Loucy (cell line): ENCODE measurements around the gene MIPEP.

Source experiments
- H2AFZ ChIP-seq: fragments of 200-600 bp; sonication (generic); 2 replicates; pipeline ENCODE4 v1.6.0; 2016; ENCODE audit warnings: antibody characterized with exemption, mild to moderate bottlenecking, low read length, moderate library complexity
- H3F3A ChIP-seq: fragments of 200-600 bp; 2 replicates; pipeline ENCODE4 v1.6.0; 2016; ENCODE audit warnings: antibody characterized with exemption, low read depth, mild to moderate bottlenecking
- H3K27me3 ChIP-seq: fragments of 200-600 bp; sonication (generic); 2 replicates; pipeline ENCODE4 v1.6.1; 2014; ENCODE audit warnings: low read length, mild to moderate bottlenecking; ENCODE audit not compliant: insufficient read depth, poor library complexity, severe bottlenecking
- H3K36me3 ChIP-seq: fragments of 200-600 bp; sonication (generic); 2 replicates; pipeline ENCODE4 v1.6.1; 2016; ENCODE audit warnings: low read length; ENCODE audit not compliant: insufficient read depth
- H3K4me1 ChIP-seq: fragments of 200-600 bp; sonication (generic); 2 replicates; pipeline ENCODE4 v1.5.1; 2014; ENCODE audit warnings: low read length, mild to moderate bottlenecking; ENCODE audit not compliant: insufficient read depth, poor library complexity, severe bottlenecking
- H3K4me2 ChIP-seq: fragments of 200-600 bp; sonication (generic); 2 replicates; pipeline ENCODE4 v1.6.0; 2014; ENCODE audit warnings: antibody characterized with exemption, low read length, low read depth, mild to moderate bottlenecking; ENCODE audit not compliant: poor library complexity, severe bottlenecking
- H3K4me3 ChIP-seq: fragments of 200-600 bp; sonication (generic); 2 replicates; pipeline ENCODE4 v1.5.1; 2014; ENCODE audit warnings: low read length, mild to moderate bottlenecking, mixed read lengths; ENCODE audit not compliant: poor library complexity, severe bottlenecking
- H3K79me2 ChIP-seq: fragments of 200-600 bp; sonication (generic); 2 replicates; pipeline ENCODE4 v1.6.1; 2014; ENCODE audit warnings: low read length; ENCODE audit not compliant: insufficient read depth
- H3K9ac ChIP-seq: fragments of 200-600 bp; sonication (generic); 2 replicates; pipeline ENCODE4 v1.6.0; 2014; ENCODE audit warnings: mild to moderate bottlenecking, low read depth, low read length, moderate library complexity; ENCODE audit not compliant: poor library complexity, severe bottlenecking
- H3K9me2 ChIP-seq: fragments of 200-600 bp; sonication (generic); replicated peaks from 2 replicates; pipeline ENCODE4 v1.6.1; 2016; ENCODE audit warnings: low read depth, low read length, mixed read lengths
- H3K9me3 ChIP-seq: fragments of 200-600 bp; sonication (generic); 2 replicates; pipeline ENCODE4 v1.6.1; 2014; ENCODE audit warnings: mild to moderate bottlenecking, antibody characterized with exemption, low read length, low read depth; ENCODE audit not compliant: insufficient read depth
- H4K20me1 ChIP-seq: fragments of 200-600 bp; sonication (generic); 2 replicates; pipeline ENCODE4 v1.6.0; 2014; ENCODE audit warnings: antibody characterized with exemption, low read length, mild to moderate bottlenecking; ENCODE audit not compliant: insufficient read depth, poor library complexity, severe bottlenecking
- CTCF ChIP-seq: fragments of 200-600 bp; sonication (generic); conservative IDR thresholded peaks from 2 replicates; pipeline ENCODE4 v1.5.1; 2014; ENCODE audit warnings: mild to moderate bottlenecking, antibody characterized with exemption, low read length
- EZH2phosphoT487 ChIP-seq: fragments of 200-600 bp; IDR thresholded peaks from 2 replicates; pipeline ENCODE4 v1.6.1; 2018; ENCODE audit warnings: antibody characterized with exemption, mild to moderate bottlenecking, moderate library complexity, borderline replicate concordance

Gene MIPEP

GRCh38 chr13:23770973-23771372, 118.2 kb downstream of the MIPEP start:
- Histone ChIP-seq H3K9me3 (no peaks in the 10 kb centered on the region), H3K27me3 (no peaks in the 10 kb centered on the region), H3K4me1 (peaks cover 22% of the 10 kb centered on the region), H3F3A (no peaks in the 10 kb centered on the region), H3K4me3 (no peak overlapping the region), H3K4me2 (no peak overlapping the region), H3K79me2 (no peaks in the 10 kb centered on the region), H3K9me2 (no peaks in the 10 kb centered on the region), H2AFZ (no peak overlapping the region), H4K20me1 (no peaks in the 10 kb centered on the region), H3K9ac (no peak overlapping the region), H3K36me3 (no peaks in the 10 kb centered on the region)
- TF ChIP-seq CTCF = no peak
- no peak for TF ChIP-seq EZH2phosphoT487

GRCh38 chr13:23770428-23770827, 118.8 kb downstream of the MIPEP start:
- Histone ChIP-seq H3K9me3 (no peaks in the 10 kb centered on the region), H3K4me3 (no peak overlapping the region), H3K4me2 (no peak overlapping the region), H4K20me1 (no peaks in the 10 kb centered on the region), H3K9ac (no peak overlapping the region), H3K36me3 (no peaks in the 10 kb centered on the region), H3K27me3 (no peaks in the 10 kb centered on the region), H3K9me2 (no peaks in the 10 kb centered on the region), H3K79me2 (no peaks in the 10 kb centered on the region), H2AFZ (no peak overlapping the region), H3K4me1 (peaks cover 28% of the 10 kb centered on the region), H3F3A (no peaks in the 10 kb centered on the region)
- TF ChIP-seq CTCF (peak; percentile 26), EZH2phosphoT487 (no peak)

- TF ChIP-seq EZH2phosphoT487 (no peak), CTCF (no peak)
- Histone ChIP-seq H3K9ac (no peak overlapping the region), H4K20me1 (no peaks in the 10 kb centered on the region), H3K4me1 (peaks cover 33% of the 10 kb centered on the region), H3K79me2 (no peaks in the 10 kb centered on the region), H3K4me2 (no peak overlapping the region), H3K36me3 (no peaks in the 10 kb centered on the region), H3K27me3 (no peaks in the 10 kb centered on the region), H3K9me3 (no peaks in the 10 kb centered on the region), H3F3A (no peaks in the 10 kb centered on the region), H2AFZ (no peak overlapping the region), H3K4me3 (no peak overlapping the region), H3K9me2 (no peaks in the 10 kb centered on the region)
Observed at GRCh38 chr13:23769401-23769800, 119.8 kb downstream of the MIPEP start.
